ENCODE measurements around the gene PKD2L2. TPM values are rescaled to one million over a fixed set of nuclear protein-coding genes. Genes with fewer than 3 reads are reported as not detected.
A peak's percentile ranks its signal among the peaks of the same experiment; 100 is the strongest.

PKD2L2 gene
- total RNA-seq, 2 donors from 2014 or later = 0.74 TPM; not detected in 1

DNA sequence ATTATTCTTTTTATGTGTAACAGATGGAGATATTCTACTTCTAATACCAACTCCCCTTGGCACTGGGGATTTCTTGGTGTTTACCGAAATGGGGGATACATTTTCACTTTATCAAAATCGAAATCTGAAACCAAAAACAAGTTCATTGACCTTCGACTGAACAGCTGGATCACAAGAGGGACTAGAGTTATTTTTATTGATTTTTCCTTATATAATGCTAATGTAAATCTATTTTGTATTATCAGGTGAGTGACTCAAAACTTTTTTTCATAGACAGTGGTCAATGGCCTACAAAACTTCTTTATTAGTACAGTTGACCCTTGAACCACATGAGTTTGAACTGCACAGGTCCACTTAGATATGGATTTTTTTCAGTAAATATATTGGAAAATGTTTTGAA lies 10.2 kb downstream of the PKD2L2 start:
- no peaks in the 10 kb centered on the region for H3K36me3 Mint-ChIP-seq (ENCODE audit: insufficient read depth in 2 of 2)
- no peaks in the 10 kb centered on the region for H3K4me1 Mint-ChIP-seq (ENCODE audit: low read depth)
- peaks cover 6% of the 10 kb centered on the region for H3K27me3 Mint-ChIP-seq (ENCODE audit: low read depth)
- no peak overlapping the region for H3K4me3 Mint-ChIP-seq
- H3K27ac Mint-ChIP-seq = no peak overlapping the region
- ATAC-seq (replicated peaks in 1 of 2) (no peak), DNase-seq (no peak)
- H3K9me3 Mint-ChIP-seq = no peaks in the 10 kb centered on the region

- no peak overlapping the region for H3K27ac Mint-ChIP-seq
- H3K4me1 Mint-ChIP-seq (ENCODE audit: low read depth) = no peaks in the 10 kb centered on the region
- ATAC-seq (replicated peaks in 1 of 2) = no peak
- H3K4me3 Mint-ChIP-seq = no peak overlapping the region
- H3K36me3 Mint-ChIP-seq (ENCODE audit: insufficient read depth in 2 of 2) = no peaks in the 10 kb centered on the region
- DNase-seq = no peak
- peaks cover 6% of the 10 kb centered on the region for H3K27me3 Mint-ChIP-seq (ENCODE audit: low read depth)
- no peaks in the 10 kb centered on the region for H3K9me3 Mint-ChIP-seq
Observed at GRCh38 chr5:137901011-137901817, 12.0 kb downstream of the PKD2L2 start.

- DNase-seq = no peak
- no peaks in the 10 kb centered on the region for H3K4me1 Mint-ChIP-seq (ENCODE audit: low read depth)
- no peaks in the 10 kb centered on the region for H3K9me3 Mint-ChIP-seq
- no peak overlapping the region for H3K4me3 Mint-ChIP-seq
- no peaks in the 10 kb centered on the region for H3K36me3 Mint-ChIP-seq (ENCODE audit: insufficient read depth in 2 of 2)
- H3K27me3 Mint-ChIP-seq (ENCODE audit: low read depth) = peaks cover 6% of the 10 kb centered on the region
- H3K27ac Mint-ChIP-seq = no peak overlapping the region
- no peak for ATAC-seq (replicated peaks in 1 of 2)
Observed at GRCh38 chr5:137902408-137903133, 13.3 kb downstream of the PKD2L2 start.

DNA sequence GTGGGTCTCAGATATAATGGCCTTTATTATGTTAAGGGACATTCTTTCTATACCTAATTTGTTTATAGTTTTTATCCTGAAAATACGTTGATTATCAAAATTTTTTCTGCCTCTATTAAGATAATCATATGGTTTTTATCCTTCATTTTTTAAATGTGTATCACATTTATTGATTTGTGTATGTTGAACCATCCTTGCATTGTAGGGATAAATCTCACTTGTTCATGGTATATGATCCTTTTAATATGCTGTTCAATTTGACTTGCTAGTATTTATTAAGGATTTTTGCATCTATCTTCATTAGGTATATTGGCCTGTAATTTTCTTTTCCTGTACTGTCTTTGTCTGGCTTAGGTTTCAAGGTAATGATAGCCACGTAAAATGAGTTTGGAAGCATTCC lies 25.5 kb downstream of the PKD2L2 start:
- Mint-ChIP-seq H3K27me3 (ENCODE audit: low read depth) (peaks cover 12% of the 10 kb centered on the region), H3K4me3 (no peak overlapping the region), H3K27ac (no peak overlapping the region), H3K9me3 (peaks cover 6 to 8% of the 10 kb centered on the region in 2 donors), H3K36me3 (ENCODE audit: insufficient read depth in 2 of 2) (peaks cover 3 to 11% of the 10 kb centered on the region in 2 donors), H3K4me1 (ENCODE audit: low read depth) (no peaks in the 10 kb centered on the region)
- ATAC-seq (replicated peaks in 1 of 2) = no peak
- no peak for DNase-seq

DNA sequence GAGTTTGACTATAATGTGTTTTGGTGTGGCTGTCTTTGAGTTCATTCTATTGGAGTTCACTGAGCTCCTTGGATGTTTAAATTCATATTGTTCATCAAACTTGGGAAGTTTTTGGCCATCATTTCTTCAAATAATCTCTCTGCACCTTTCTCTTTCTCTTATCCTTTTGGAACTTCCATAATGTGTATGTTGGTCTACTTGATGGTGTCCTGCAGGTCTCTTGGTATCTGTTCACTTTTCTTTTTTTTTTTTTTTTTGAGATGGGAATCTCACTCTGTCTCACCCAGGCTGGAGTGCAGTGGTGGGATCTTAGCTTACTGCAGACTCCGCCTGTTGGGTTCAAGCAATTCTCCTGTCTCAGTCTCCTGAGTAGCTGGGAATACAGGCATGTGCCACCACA lies 27.7 kb downstream of the PKD2L2 start:
- Mint-ChIP-seq H3K4me1 (ENCODE audit: low read depth) (no peaks in the 10 kb centered on the region), H3K27ac (no peak overlapping the region), H3K36me3 (ENCODE audit: insufficient read depth in 2 of 2) (peaks cover 3 to 11% of the 10 kb centered on the region in 2 donors), H3K4me3 (no peak overlapping the region), H3K27me3 (ENCODE audit: low read depth) (peaks cover 8% of the 10 kb centered on the region), H3K9me3 (peaks cover 6 to 8% of the 10 kb centered on the region in 2 donors)
- ATAC-seq (replicated peaks in 1 of 2) = no peak
- DNase-seq = no peak

- Mint-ChIP-seq H3K4me1 (ENCODE audit: low read depth) (no peaks in the 10 kb centered on the region), H3K4me3 (no peak overlapping the region), H3K27ac (no peak overlapping the region), H3K9me3 (peaks cover 2 to 4% of the 10 kb centered on the region in 2 donors), H3K27me3 (ENCODE audit: low read depth) (peaks cover 7% of the 10 kb centered on the region), H3K36me3 (ENCODE audit: insufficient read depth in 2 of 2) (peaks cover under 1 to 5% of the 10 kb centered on the region in 2 donors)
- ATAC-seq (replicated peaks in 1 of 2) (no peak), DNase-seq (no peak)
Observed at GRCh38 chr5:137921931-137922330, 32.7 kb downstream of the PKD2L2 start.

DNA sequence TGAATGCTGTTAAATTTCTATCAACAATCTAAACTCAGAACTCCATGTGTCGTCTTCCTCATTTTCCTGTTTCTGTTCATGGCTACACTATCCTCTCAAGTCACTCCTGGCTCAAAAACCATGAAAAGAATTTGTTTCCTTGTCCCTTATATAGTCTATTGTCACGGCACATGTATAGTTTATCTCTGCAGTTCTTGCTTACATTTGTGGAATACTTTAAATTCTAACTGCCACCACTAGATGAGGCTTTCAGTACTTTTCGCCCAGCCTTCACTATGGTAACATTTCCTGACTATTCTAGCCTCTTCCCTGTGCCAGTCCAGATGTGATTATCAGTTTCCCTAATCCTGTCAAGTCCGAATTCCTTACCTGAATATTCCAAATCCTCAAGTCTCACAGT lies 34.6 kb downstream of the PKD2L2 start:
- Mint-ChIP-seq H3K27me3 (ENCODE audit: low read depth) (no peaks in the 10 kb centered on the region), H3K27ac (no peak overlapping the region), H3K36me3 (ENCODE audit: insufficient read depth in 2 of 2) (peaks cover 0 to 1% of the 10 kb centered on the region in 2 donors), H3K4me3 (no peak overlapping the region), H3K4me1 (ENCODE audit: low read depth) (no peaks in the 10 kb centered on the region), H3K9me3 (no peaks in the 10 kb centered on the region)
- no peak for DNase-seq
- no peak for ATAC-seq (replicated peaks in 1 of 2)

DNA sequence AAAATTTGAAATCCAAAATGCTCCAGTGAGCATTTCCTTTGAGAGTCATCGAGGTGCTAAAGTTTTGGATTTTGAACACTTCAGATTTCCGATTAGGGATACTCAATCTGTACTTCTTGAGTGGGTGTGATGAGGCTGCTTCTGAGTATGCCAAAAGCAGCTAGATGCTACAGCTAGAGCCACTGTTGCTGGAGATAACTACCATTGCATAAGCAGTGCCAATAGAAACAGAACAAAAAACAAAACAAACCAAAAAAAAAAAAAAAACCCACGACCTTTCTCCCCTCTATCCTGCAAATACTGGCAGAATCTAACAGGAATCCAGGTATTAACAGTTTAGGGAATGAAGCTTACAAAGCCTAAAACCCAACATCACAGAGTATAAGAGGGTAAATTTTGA lies 43.5 kb downstream of the PKD2L2 start:
- Mint-ChIP-seq H3K36me3 (ENCODE audit: insufficient read depth in 2 of 2) (peaks cover 0 to 2% of the 10 kb centered on the region in 2 donors), H3K27me3 (ENCODE audit: low read depth) (no peaks in the 10 kb centered on the region), H3K4me1 (ENCODE audit: low read depth) (peaks cover 7% of the 10 kb centered on the region), H3K27ac (no peak overlapping the region), H3K9me3 (no peaks in the 10 kb centered on the region), H3K4me3 (no peak overlapping the region)
- ATAC-seq (replicated peaks in 1 of 2) (no peak), DNase-seq (no peak)

- H3K4me3 Mint-ChIP-seq = no peak overlapping the region
Observed at GRCh38 chr5:137933491-137933911, 44.2 kb downstream of the PKD2L2 start.

GRCh38 chr5:137935190-137935589 lies 45.9 kb downstream of the PKD2L2 start:
- Mint-ChIP-seq H3K4me3 (peak overlapping the region in 1 of 2 donors; percentile 27), H3K27me3 (ENCODE audit: low read depth) (no peaks in the 10 kb centered on the region), H3K9me3 (no peaks in the 10 kb centered on the region), H3K27ac (peak overlapping the region; percentile 91), H3K4me1 (ENCODE audit: low read depth) (peaks cover 22% of the 10 kb centered on the region), H3K36me3 (ENCODE audit: insufficient read depth in 2 of 2) (peaks cover 2 to 5% of the 10 kb centered on the region in 2 donors)
- ATAC-seq (replicated peaks in 1 of 2) (peak; percentile 24 to 45), DNase-seq (no peak)

More at GRCh38 chr5:137933491-137933911, 44.2 kb downstream of the PKD2L2 start:
- no peak for ATAC-seq (replicated peaks in 1 of 2)
- peaks cover 7% of the 10 kb centered on the region for H3K4me1 Mint-ChIP-seq (ENCODE audit: low read depth)
- H3K27me3 Mint-ChIP-seq (ENCODE audit: low read depth) = no peaks in the 10 kb centered on the region
- H3K27ac Mint-ChIP-seq = peak overlapping the region; percentile 22
- H3K36me3 Mint-ChIP-seq (ENCODE audit: insufficient read depth in 2 of 2) = peaks cover 0 to 2% of the 10 kb centered on the region in 2 donors
- no peak for DNase-seq
- H3K9me3 Mint-ChIP-seq = no peaks in the 10 kb centered on the region

DNA sequence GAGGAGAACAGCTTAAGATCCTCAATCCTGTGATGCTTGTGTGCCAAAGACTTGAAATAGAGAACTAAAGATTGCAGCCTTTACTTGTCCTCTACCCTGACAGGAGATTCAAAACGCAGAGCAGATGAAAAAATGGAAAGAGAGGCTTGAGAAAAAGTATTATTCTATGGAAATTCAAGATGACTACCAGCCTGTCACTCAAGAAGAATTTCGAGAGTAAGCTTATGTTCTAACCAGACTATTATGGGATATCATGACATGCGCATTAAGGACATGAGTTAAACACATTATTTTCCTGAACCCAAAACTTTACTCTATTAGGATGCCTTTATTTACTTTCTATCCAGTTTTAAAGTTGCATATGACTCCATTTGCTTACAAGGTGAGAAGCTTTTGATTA lies 46.4 kb downstream of the PKD2L2 start:
- Mint-ChIP-seq H3K4me1 (ENCODE audit: low read depth) (peaks cover 22% of the 10 kb centered on the region), H3K27me3 (ENCODE audit: low read depth) (no peaks in the 10 kb centered on the region), H3K9me3 (no peaks in the 10 kb centered on the region), H3K4me3 (peak overlapping the region in 1 of 2 donors; percentile 27), H3K27ac (peak overlapping the region; percentile 91), H3K36me3 (ENCODE audit: insufficient read depth in 2 of 2) (peaks cover 5% of the 10 kb centered on the region in 2 donors)
- ATAC-seq (replicated peaks in 1 of 2) (no peak), DNase-seq (no peak)

- DNase-seq (no peak), ATAC-seq (replicated peaks in 1 of 2) (peak; percentile 49 to 50)
- H3K27me3 Mint-ChIP-seq (ENCODE audit: low read depth) = no peaks in the 10 kb centered on the region
- peaks cover 5 to 16% of the 10 kb centered on the region in 2 donors for H3K36me3 Mint-ChIP-seq (ENCODE audit: insufficient read depth in 2 of 2)
- H3K4me1 Mint-ChIP-seq (ENCODE audit: low read depth) = peaks cover 22% of the 10 kb centered on the region
- H3K4me3 Mint-ChIP-seq = peak overlapping the region in 1 of 2 donors; percentile 25
- H3K27ac Mint-ChIP-seq = peak overlapping the region; percentile 52
- no peaks in the 10 kb centered on the region for H3K9me3 Mint-ChIP-seq
Observed at GRCh38 chr5:137937994-137938750, 48.9 kb downstream of the PKD2L2 start.

- no peaks in the 10 kb centered on the region for H3K9me3 Mint-ChIP-seq
- H3K27me3 Mint-ChIP-seq (ENCODE audit: low read depth) = no peaks in the 10 kb centered on the region
Observed at GRCh38 chr5:137938751-137939143, 49.5 kb downstream of the PKD2L2 start.

More at GRCh38 chr5:137938751-137939143, 49.5 kb downstream of the PKD2L2 start:
- Mint-ChIP-seq H3K4me3 (peak overlapping the region; percentile 1 to 30), H3K36me3 (ENCODE audit: insufficient read depth in 2 of 2) (peaks cover 5 to 16% of the 10 kb centered on the region in 2 donors), H3K27ac (peak overlapping the region; percentile 76), H3K4me1 (ENCODE audit: low read depth) (peaks cover 22% of the 10 kb centered on the region)
- no peak for DNase-seq
- ATAC-seq (replicated peaks in 1 of 2) = peak; percentile 77 to 80
